ENCODE measurements around the gene CNN3.

- no peak for TF ChIP-seq CTCF (IDR thresholded peaks at IDR 0.05)
- no peak for TF ChIP-seq POLR2A (IDR thresholded peaks at IDR 0.05)
Observed at GRCh38 chr1:94954263-94955220, 27.6 kb upstream of the CNN3 start.

Measured in right lobe of liver (tissue), 4 donors.